CD4-positive, alpha-beta T cell treated with Interferon gamma for 1 hour (primary cell): ENCODE measurements around the gene KLHL29.

ENCODE experiments used
- DNase-seq: peaks from one replicate; pipeline ENCODE4 v3.0.0-alpha.2; 2020

Gene KLHL29

GRCh38 chr2:23600346-23600745 is 215.4 kb downstream of the KLHL29 start:
- DNase-seq = no peak

DNA sequence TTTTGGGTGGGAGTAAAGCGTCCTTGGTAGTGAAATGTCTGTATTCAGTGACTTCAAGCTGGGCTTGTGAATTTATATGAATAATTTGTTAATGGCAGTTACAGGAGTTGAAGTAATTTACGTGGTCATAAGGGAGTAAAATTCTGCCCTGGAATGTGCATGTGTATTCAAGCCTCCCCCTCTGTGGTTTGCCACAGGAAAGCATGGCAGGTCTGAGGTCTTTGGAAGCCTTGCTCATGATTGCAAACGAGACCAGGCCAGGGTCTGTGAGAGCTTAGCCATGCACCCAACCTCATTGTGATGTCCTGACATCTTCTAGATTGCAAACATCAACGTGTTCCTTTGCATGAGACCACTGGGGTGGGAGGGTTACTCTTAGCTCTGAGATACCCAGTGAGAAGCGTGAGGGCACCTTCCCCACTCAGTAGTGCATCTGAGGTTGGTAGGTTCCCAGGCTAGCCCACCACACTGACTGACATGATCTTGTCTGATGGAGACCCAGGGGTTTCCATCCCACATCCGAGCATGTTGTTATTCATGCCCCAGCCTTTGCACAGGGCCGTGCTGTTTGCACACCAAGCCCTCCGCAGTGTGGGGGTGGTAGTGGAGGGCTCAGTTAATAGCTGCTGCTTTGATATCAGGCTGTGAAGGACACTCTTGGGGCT is 216.5 kb downstream of the KLHL29 start:
- DNase-seq = no peak

DNA sequence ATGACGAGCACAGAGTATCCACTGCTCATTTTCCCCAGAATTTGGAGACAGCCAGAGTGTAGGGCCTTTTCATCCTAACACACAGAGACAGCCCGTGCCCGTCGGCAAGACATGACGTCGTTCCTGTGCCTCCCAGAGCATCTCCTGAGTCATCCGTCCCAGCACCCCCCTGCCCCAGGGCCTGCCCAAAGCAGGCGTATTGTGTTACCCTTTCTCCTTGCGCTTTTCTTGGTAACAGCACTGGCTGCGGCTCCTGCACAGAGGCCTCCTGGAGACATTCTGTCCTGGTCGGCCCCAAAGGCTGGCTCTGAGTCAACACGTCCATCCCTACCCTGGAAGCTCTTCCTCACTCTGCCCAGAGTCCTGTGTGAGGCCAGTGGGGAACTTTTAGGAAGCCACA is 217.1 kb downstream of the KLHL29 start:
- DNase-seq = no peak

- DNase-seq = no peak
Observed at GRCh38 chr2:23603156-23603555, 218.2 kb downstream of the KLHL29 start.

GRCh38 chr2:23603581-23603980 is 218.6 kb downstream of the KLHL29 start:
- DNase-seq = no peak

DNA sequence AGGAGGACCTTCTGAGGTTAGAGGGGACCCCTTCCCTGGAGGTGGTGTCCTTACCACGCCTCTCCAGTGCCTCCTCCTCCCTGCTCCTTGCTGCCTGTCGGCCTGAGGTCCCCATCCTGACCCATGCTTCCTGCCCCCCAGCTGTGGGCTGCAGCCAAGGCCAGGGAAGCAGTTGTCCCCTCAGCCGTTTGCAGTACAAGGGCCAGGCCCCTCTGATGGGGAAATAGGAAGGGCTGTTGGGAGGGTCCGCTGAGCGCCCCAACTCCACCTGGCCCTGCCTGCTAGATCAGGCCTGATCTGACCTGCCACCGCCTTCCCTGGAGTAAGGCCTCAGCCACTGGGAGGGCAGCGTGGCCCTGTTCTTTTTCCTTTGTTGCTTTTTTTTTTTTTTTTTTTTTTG is 219.8 kb downstream of the KLHL29 start:
- no peak for DNase-seq

DNA sequence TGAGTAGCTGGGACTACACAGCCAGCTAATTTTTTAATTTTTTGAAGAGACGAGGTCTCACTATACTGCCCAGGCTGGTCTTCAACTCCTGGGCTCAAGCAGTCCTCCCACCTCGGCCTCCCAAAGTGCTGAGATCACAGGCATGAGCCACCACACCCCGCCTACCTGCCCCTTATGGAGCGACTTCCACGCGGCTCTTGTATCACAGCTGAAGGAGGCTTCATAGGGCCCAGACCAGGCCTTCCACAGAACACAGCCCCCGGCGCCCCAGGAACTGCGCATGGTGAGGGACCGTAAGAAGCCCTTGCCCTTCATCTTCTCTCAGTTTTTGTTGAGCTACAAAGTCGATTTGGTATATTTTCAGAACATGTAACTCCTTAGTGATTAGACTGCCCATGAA is 220.3 kb downstream of the KLHL29 start:
- no peak for DNase-seq

- DNase-seq = no peak
Observed at GRCh38 chr2:23606196-23606595, 221.2 kb downstream of the KLHL29 start.

DNA sequence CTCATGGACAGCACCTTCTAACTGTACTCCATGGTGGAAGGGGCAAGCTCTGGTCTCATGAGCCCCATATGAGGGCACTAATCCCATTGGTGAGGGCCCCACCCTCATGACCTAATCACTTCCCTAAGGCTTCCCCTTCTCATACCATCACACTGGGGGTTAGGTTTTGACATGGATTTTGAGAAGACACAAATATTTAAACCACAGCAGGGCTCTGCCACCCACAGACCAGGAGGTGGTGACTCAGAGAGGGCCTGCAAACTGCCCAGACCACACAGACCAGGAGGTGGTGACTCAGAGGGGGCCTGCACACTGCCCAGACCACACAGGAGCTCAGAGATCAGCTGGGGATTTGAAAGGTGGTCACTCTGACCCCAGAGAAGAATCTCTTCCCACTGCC is 222.0 kb downstream of the KLHL29 start:
- no peak for DNase-seq

DNA sequence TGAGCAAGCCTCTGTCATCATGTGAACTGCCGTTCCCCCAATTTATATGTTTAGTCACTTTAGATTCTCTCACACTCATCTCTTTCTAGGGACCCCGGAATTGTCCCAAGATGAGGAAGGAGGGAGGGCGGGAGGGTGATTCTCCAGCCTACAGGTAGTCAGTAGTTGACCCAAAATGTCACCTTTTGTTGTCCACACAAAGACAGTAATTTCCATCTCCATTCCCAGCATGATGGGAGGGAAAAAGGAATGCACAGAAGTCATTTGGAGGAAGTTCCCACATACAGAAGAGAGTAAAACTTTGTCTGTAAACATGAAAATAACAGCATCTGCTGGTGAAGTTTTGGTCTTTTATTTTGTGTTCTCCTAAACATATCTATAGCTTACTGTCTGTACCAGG is 222.9 kb downstream of the KLHL29 start:
- no peak for DNase-seq

GRCh38 chr2:23609254-23609653 is 224.3 kb downstream of the KLHL29 start:
- no peak for DNase-seq

GRCh38 chr2:23611839-23612238 is 226.9 kb downstream of the KLHL29 start:
- no peak for DNase-seq

GRCh38 chr2:23614701-23615100 is 229.7 kb downstream of the KLHL29 start:
- DNase-seq = no peak

GRCh38 chr2:23615216-23616020 is 230.4 kb downstream of the KLHL29 start:
- no peak for DNase-seq

GRCh38 chr2:23616630-23617029 is 231.7 kb downstream of the KLHL29 start:
- no peak for DNase-seq

- no peak for DNase-seq
Observed at GRCh38 chr2:23617167-23617810, 232.3 kb downstream of the KLHL29 start.

- DNase-seq = no peak
Observed at GRCh38 chr2:23617811-23618215, 232.8 kb downstream of the KLHL29 start.

DNA sequence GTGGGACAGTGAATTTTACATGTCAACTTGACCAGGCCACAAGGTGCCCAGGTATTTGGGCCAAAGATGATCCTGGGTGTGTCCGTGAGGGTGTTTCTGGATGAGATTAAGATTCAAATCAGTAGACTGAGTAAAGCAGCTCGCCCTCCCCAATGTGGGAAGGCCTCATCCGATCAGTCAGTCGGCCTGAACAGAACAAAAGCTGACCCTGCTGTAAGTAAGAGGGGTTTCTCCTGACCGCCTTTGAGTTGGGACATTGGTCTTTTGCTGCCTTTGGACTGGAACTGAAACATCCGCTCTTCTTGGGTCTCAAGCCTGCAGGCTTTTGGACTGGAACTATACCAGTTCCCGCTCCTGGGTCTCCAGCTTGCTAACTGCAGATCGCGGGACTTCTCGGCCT is 233.3 kb downstream of the KLHL29 start:
- no peak for DNase-seq

GRCh38 chr2:23618794-23619530 is 234.0 kb downstream of the KLHL29 start:
- no peak for DNase-seq

DNA sequence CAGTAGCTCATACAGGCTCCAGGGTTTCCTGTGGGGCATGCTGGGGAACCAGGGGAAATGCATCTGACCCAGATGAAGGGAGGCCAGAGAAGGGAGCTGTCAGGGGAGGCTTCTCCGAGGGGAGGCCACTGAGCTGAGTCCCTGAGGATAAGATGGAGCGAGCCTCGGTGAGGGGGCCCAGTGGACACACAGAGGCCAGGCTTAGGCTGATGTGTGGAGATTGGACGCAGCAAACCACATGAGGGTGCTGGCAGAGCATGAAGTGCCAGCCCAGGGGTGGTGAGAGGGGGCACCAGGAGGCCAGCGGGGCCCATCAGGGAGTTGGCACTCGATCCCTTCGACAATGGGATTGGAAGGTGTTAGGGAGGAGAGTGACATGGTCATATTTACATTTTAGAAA is 235.0 kb downstream of the KLHL29 start:
- no peak for DNase-seq

DNA sequence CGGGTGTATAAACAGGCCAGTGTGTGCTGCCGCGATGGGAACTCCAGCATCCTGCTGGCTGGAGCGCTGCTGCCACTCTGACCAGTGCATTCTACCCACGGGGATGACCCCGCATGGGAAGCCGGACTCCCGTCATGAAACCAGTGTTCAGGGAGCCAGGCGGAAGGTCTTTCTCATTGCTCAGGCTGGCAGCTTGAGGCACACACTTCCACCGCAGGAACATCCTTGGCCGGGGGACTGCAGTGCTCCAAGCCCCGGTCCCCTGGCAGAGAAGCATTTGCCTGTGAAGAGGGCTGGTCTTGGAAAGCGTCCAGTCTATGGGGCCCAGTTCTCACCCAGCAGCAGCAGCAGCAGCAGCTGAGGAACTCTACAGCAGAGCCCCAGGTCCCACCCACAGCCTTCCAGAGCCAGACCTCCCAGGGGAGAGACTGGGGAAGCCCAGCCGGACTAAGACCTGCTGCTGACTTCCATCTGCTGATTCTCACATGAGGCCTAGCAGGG is 235.9 kb downstream of the KLHL29 start:
- DNase-seq = no peak

- DNase-seq = no peak
Observed at GRCh38 chr2:23621616-23622015, 236.6 kb downstream of the KLHL29 start.

DNA sequence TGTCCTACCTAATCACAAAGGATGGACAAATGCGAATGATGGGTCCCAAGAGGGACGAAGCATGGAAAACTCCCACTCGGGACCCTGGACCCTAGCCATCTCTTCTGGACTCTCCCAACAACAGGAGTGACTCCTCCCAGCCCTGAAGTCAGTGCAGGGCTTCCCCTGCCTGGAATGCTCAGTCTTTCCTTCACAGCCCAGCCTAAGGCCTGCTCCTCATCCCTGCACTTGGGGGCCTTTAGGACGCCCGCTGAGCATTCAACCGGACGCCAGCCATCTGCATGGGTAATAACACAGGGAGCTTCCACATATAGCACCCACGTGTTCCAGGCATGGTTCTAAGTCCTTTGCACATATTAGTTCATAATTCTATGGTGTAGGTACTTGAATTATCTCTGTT is 237.5 kb downstream of the KLHL29 start:
- no peak for DNase-seq
